ENCODE measurements around the gene PWWP2B. TPM values are rescaled to one million over a fixed set of nuclear protein-coding genes. Genes with fewer than 3 reads are reported as not detected.

Gene PWWP2B
- total RNA-seq, 1 donor from 2014 or later, result 24.3 TPM

- Mint-ChIP-seq H3K27me3 (no peaks in the 10 kb centered on the region), H3K27ac (no peak overlapping the region), H3K4me3 (ENCODE audit: low read depth) (no peak overlapping the region), H3K36me3 (ENCODE audit: insufficient read depth) (no peaks in the 10 kb centered on the region), H3K9me3 (ENCODE audit: low read depth) (no peaks in the 10 kb centered on the region), H3K4me1 (ENCODE audit: low read depth) (peaks cover 8% of the 10 kb centered on the region)
- TF ChIP-seq CTCF (IDR thresholded peaks at IDR 0.05; ENCODE audit: unreplicated experiment), result no peak
- DNase-seq (ENCODE audit: low spot score, unreplicated experiment), result no peak
These were observed 64.2 kb downstream of the PWWP2B start for GRCh38 chr10:132461103-132461682.

GRCh38 chr10:132461683-132462231 lies 64.8 kb downstream of the PWWP2B start:
- H3K4me3 Mint-ChIP-seq (ENCODE audit: low read depth), result no peak overlapping the region
- H3K4me1 Mint-ChIP-seq (ENCODE audit: low read depth), result peaks cover 8% of the 10 kb centered on the region
- H3K27ac Mint-ChIP-seq, result no peak overlapping the region
- no peaks in the 10 kb centered on the region for H3K27me3 Mint-ChIP-seq
- no peaks in the 10 kb centered on the region for H3K9me3 Mint-ChIP-seq (ENCODE audit: low read depth)
- no peak for TF ChIP-seq CTCF (IDR thresholded peaks at IDR 0.05; ENCODE audit: unreplicated experiment)
- H3K36me3 Mint-ChIP-seq (ENCODE audit: insufficient read depth), result no peaks in the 10 kb centered on the region
- DNase-seq (ENCODE audit: low spot score, unreplicated experiment), result no peak

GRCh38 chr10:132462463-132463332 lies 65.7 kb downstream of the PWWP2B start:
- no peaks in the 10 kb centered on the region for H3K36me3 Mint-ChIP-seq (ENCODE audit: insufficient read depth)
- H3K9me3 Mint-ChIP-seq (ENCODE audit: low read depth), result no peaks in the 10 kb centered on the region
- H3K4me3 Mint-ChIP-seq (ENCODE audit: low read depth), result no peak overlapping the region
- no peak overlapping the region for H3K27ac Mint-ChIP-seq
- no peak for TF ChIP-seq CTCF (IDR thresholded peaks at IDR 0.05; ENCODE audit: unreplicated experiment)
- peaks cover 8% of the 10 kb centered on the region for H3K4me1 Mint-ChIP-seq (ENCODE audit: low read depth)
- no peaks in the 10 kb centered on the region for H3K27me3 Mint-ChIP-seq
- no peak for DNase-seq (ENCODE audit: low spot score, unreplicated experiment)

DNA sequence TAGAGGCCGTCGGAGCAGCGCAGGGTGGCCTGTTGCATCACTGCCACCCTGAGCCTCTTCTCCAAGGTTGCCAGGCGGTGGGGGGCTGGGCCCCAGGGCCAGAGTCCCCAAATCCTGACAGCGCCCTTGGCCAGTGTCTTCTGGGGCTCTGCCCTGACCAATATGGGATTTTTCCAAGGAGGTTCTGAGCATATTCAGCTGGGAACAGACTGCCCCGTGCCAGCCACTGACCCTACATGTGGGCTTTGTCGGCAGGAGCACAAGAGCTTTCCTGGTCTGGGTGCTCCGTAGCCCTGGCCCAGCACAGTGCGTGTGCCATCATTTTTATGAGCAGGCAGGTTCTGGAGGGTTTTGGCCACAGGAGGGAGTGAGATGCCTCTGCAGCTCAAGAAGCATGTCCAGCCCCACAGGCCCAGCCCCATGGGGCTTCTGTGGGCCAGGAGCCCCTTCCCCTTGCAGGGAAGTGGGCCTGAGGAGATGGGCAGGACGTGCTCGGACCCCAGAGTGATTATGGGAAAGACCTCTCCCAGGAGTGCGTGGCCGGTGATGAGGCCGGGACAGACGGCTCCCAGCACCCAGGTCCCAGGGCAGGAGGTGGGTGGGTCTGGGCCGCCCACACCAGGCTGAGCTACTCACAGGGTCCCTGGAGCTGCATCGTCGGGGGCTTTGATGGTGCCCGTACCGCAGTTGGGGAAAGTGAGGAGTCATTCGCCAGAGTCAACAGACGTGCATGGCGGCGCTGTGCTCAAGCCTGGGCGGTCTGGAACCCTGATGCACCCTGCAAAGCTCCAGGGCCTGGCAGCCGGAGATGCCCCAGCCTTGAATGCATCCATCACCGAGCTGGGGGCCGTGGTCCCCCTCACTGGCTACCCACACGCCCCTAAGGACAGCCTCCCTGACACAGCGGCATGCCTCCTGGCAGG lies 66.6 kb downstream of the PWWP2B start:
- Mint-ChIP-seq H3K36me3 (ENCODE audit: insufficient read depth) (no peaks in the 10 kb centered on the region), H3K4me1 (ENCODE audit: low read depth) (peaks cover 7% of the 10 kb centered on the region), H3K4me3 (ENCODE audit: low read depth) (no peak overlapping the region), H3K27ac (no peak overlapping the region), H3K27me3 (no peaks in the 10 kb centered on the region), H3K9me3 (ENCODE audit: low read depth) (no peaks in the 10 kb centered on the region)
- DNase-seq (ENCODE audit: low spot score, unreplicated experiment), result no peak
- TF ChIP-seq CTCF (IDR thresholded peaks at IDR 0.05; ENCODE audit: unreplicated experiment), result no peak
